A549 (cell line): ENCODE results near the gene CORO2A. TPM values are rescaled to one million over a fixed set of nuclear protein-coding genes. Genes with fewer than 3 reads are reported as not detected.
"Not testable (repeated sequence)": the region's sequence is repeated elsewhere in the genome, so short reads cannot be mapped to it uniquely, and the experiment has no call there.

Experiments
- ATAC-seq, 2 experiments: fragments of 200-7000 bp in 1 of 2; fragments of >200 bp in 1 of 2; cut with Nextera tagmentation in 1 of 2; cut with Tn5 transposase in 1 of 2; 3 replicates each; pipeline versions ENCODE4 v1.8.0 to v1.9.1; 2018 to 2020; ENCODE audit warnings: mild to moderate bottlenecking in 1 of 2, moderate library complexity in 1 of 2
- CTCF ChIA-PET: fragments of 300-600 bp; sonication (Branson Sonifier 250); formaldehyde crosslinking; extraction: SDS; loops from one replicate; lab custom pipeline; 2021; ENCODE audit warnings: antibody characterized with exemption, inconsistent platforms; lab: Yijun Ruan, JAX
- POLR2A ChIA-PET: fragments of 350-600 bp; formaldehyde crosslinking; extraction: SDS; loops from one replicate; lab custom pipeline; 2021; ENCODE audit warnings: antibody characterized with exemption, inconsistent platforms; lab: Yijun Ruan, JAX
- DNase-seq, 2 experiments: peaks; one replicate each; pipeline versions ENCODE4 v3.0.0 to v3.0.0-alpha.2; 2011 to 2016; ENCODE audit warnings: low read depth in 1 of 2, low spot score in 1 of 2
- FAIRE-seq: peaks from 2 replicates; lab custom pipeline; 2011; peaks lifted over from hg19 to GRCh38; lab: Jason Lieb, UNC
- H3K27ac ChIP-seq, 2 experiments: fragments of >200 bp; sonication (Bioruptor Twin); formaldehyde crosslinking; 3 replicates each; pipeline ENCODE4 v1.5.1; 2016 to 2017
- H3K4me1 ChIP-seq: fragments of >200 bp; sonication (Bioruptor Twin); formaldehyde crosslinking; 3 replicates; pipeline ENCODE4 v1.6.1; 2016
- H3K4me2 ChIP-seq: fragments of >200 bp; sonication (Bioruptor Twin); formaldehyde crosslinking; 3 replicates; pipeline ENCODE4 v1.6.1; 2016
- H3K4me3 ChIP-seq: fragments of >200 bp; sonication (Bioruptor Twin); formaldehyde crosslinking; 3 replicates; pipeline ENCODE4 v1.5.1; 2016
- H3K9me3 ChIP-seq: fragments of >200 bp; sonication (Bioruptor Twin); formaldehyde crosslinking; 3 replicates; pipeline ENCODE4 v1.6.1; 2016
- CEBPB ChIP-seq, 2 experiments: fragments of >200 bp in 1 of 2; sonication (Bioruptor Twin) in 1 of 2; formaldehyde crosslinking in 1 of 2; IDR thresholded peaks; 2 replicates each; pipeline ENCODE4 v1.6.1; 2012 to 2016
- CHD4 ChIP-seq: fragments of 200-600 bp; sonication (generic); IDR thresholded peaks from 2 replicates; pipeline ENCODE4 v1.6.1; 2016; ENCODE audit warnings: antibody characterized with exemption, mild to moderate bottlenecking, borderline replicate concordance
- HDAC2 ChIP-seq: fragments of 200-600 bp; sonication (generic); IDR thresholded peaks from 2 replicates; pipeline ENCODE4 v1.6.1; 2016
- HOXA7 ChIP-seq: fragments of 250-450 bp; sonication (Bioruptor Pico); IDR thresholded peaks from 2 replicates; pipeline ENCODE4 v1.5.0; 2020; ENCODE audit warnings: mild to moderate bottlenecking, moderate library complexity
- HOXB13 ChIP-seq: fragments of 250-450 bp; sonication (Bioruptor Pico); IDR thresholded peaks from 2 replicates; pipeline ENCODE4 v1.5.0; 2020; ENCODE audit warnings: low read depth, mild to moderate bottlenecking, moderate library complexity
- HOXB5 ChIP-seq: fragments of 250-450 bp; sonication (Bioruptor Pico); IDR thresholded peaks from 2 replicates; pipeline ENCODE4 v1.5.0; 2020; ENCODE audit warnings: mild to moderate bottlenecking, moderate library complexity
- KDM1A ChIP-seq: fragments of 200-600 bp; sonication (generic); IDR thresholded peaks from 2 replicates; pipeline ENCODE4 v1.6.1; 2016; ENCODE audit warnings: low read depth, mild to moderate bottlenecking
- KDM5A ChIP-seq: fragments of 200-600 bp; sonication (generic); IDR thresholded peaks from 2 replicates; pipeline ENCODE4 v1.6.1; 2016; ENCODE audit warnings: antibody characterized with exemption, mild to moderate bottlenecking
- MAFK ChIP-seq: fragments of 450-650 bp; IDR thresholded peaks from 2 replicates; pipeline ENCODE4 v1.6.1; 2014; ENCODE audit not compliant: partially characterized antibody
- MYC ChIP-seq: IDR thresholded peaks from 2 replicates; pipeline ENCODE4 v1.6.1; 2012; ENCODE audit warnings: mild to moderate bottlenecking, inconsistent platforms, low read length, improper control_type of control experiment, borderline replicate concordance
- NPAS2 ChIP-seq: fragments of 250-450 bp; sonication (Bioruptor Pico); IDR thresholded peaks from 2 replicates; pipeline ENCODE4 v1.8.0; 2022; ENCODE audit warnings: mild to moderate bottlenecking, moderate library complexity, borderline replicate concordance
- POLR2A ChIP-seq: IDR thresholded peaks from 2 replicates; pipeline ENCODE4 v1.6.1; 2012; ENCODE audit warnings: mild to moderate bottlenecking, low read length
- RCOR1 ChIP-seq: fragments of 150-350 bp; IDR thresholded peaks from 2 replicates; pipeline ENCODE4 v1.6.1; 2014; ENCODE audit warnings: antibody characterized with exemption, low read length, low read depth
- TP53 ChIP-seq: fragments of 250-450 bp; sonication (Bioruptor Pico); IDR thresholded peaks from 2 replicates; pipeline ENCODE4 v1.5.0; 2021; ENCODE audit warnings: mild to moderate bottlenecking, moderate library complexity
- ZC3H11A ChIP-seq: fragments of 450-650 bp; IDR thresholded peaks from 2 replicates; pipeline ENCODE4 v1.6.1; 2014; ENCODE audit warnings: antibody characterized with exemption, mild to moderate bottlenecking
- ZFP36 ChIP-seq: fragments of 450-650 bp; IDR thresholded peaks from 2 replicates; pipeline ENCODE4 v1.6.1; 2014; ENCODE audit warnings: borderline replicate concordance; ENCODE audit not compliant: partially characterized antibody
- WGBS: methylation state at CpG from one replicate; pipeline ENCODE4 v1.1.6; 2017; ENCODE audit errors: missing lambda C conversion rate; 5-methylcytosine and 5-hydroxymethylcytosine counted together
- polyA plus RNA-seq, 4 experiments: library from polyadenylated mRNA; depleted of rRNA in 3 of 4; stranded (reverse); fragments of >200 nt; fragmentation: RNase III in 1 of 4; extraction: RNeasy Plus Mini Kit Qiagen cat#74134 plus additional on column Dnase treatment in 1 of 4; gene quantifications; 2 replicates in 3 of 4; 3 replicates in 1 of 4; pipeline ENCODE4 v1.2.3, GENCODE V29; 2011 to 2017
- TF ChIP-seq, protein P1 (sequence below): IDR thresholded peaks from 2 replicates; pipeline ENCODE4 v1.6.1; 2012; ENCODE audit warnings: low read depth, borderline replicate concordance
- TF ChIP-seq, protein P2 (sequence below): fragments of >200 bp; sonication (Bioruptor Twin); formaldehyde crosslinking; IDR thresholded peaks from 3 replicates; pipeline ENCODE4 v1.5.1; 2016
- TF ChIP-seq, protein P3 (sequence below): IDR thresholded peaks from 2 replicates; pipeline ENCODE4 v1.6.1; 2012

The CORO2A gene
- polyA plus RNA-seq, 2 of the 4 experiments (the other 2 are of a cell fraction): 0.49 to 2.0 TPM

DNA sequence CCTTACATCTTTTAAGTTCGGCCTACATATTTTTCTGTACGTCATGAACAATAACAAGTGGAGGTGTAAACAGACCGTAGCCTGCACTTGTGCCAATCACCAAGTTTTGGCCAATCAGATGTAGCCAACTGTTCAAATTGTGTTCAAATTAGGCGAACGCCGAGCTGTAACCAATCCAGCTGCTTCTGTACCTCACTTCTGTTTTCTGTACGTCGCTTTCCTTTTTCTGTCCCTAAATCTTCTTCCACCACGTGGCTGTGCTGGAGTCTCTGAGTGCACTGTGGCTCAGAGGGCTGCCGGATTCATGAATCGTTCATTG lies 99.9 kb downstream of the CORO2A start:
- ChIA-PET CTCF (interaction anchor here (0.5 to 1.6 kb wide), 8 partner anchors 8 to 171 kb away, joined by 3 to 6 read pairs (median 3); no protein-coding TSS in a partner anchor), POLR2A (no interaction called here)
- Histone ChIP-seq H3K4me2 (no peak overlapping the region), H3K9me3 (no peaks in the 10 kb centered on the region), H3K27ac (no peak overlapping the region), H3K4me1 (no peaks in the 10 kb centered on the region), H3K4me3 (no peak overlapping the region)
- FAIRE-seq (no peak), ATAC-seq (no peak), DNase-seq (no peak)
- no peak for TF ChIP-seq MAFK
- no peak for TF ChIP-seq HOXB5 (CRISPR knock-in tag)
- TF ChIP-seq HOXB13 (CRISPR knock-in tag): no peak
- TF ChIP-seq RCOR1: no peak
- TF ChIP-seq, protein P1, sequence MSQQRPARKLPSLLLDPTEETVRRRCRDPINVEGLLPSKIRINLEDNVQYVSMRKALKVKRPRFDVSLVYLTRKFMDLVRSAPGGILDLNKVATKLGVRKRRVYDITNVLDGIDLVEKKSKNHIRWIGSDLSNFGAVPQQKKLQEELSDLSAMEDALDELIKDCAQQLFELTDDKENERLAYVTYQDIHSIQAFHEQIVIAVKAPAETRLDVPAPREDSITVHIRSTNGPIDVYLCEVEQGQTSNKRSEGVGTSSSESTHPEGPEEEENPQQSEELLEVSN: no peak
- no peak for TF ChIP-seq MYC
- TF ChIP-seq NPAS2 (CRISPR knock-in tag): no peak
- TF ChIP-seq ZC3H11A: no peak
- TF ChIP-seq POLR2A: no peak
- TF ChIP-seq TP53 (CRISPR knock-in tag): no peak
- TF ChIP-seq, protein P2, sequence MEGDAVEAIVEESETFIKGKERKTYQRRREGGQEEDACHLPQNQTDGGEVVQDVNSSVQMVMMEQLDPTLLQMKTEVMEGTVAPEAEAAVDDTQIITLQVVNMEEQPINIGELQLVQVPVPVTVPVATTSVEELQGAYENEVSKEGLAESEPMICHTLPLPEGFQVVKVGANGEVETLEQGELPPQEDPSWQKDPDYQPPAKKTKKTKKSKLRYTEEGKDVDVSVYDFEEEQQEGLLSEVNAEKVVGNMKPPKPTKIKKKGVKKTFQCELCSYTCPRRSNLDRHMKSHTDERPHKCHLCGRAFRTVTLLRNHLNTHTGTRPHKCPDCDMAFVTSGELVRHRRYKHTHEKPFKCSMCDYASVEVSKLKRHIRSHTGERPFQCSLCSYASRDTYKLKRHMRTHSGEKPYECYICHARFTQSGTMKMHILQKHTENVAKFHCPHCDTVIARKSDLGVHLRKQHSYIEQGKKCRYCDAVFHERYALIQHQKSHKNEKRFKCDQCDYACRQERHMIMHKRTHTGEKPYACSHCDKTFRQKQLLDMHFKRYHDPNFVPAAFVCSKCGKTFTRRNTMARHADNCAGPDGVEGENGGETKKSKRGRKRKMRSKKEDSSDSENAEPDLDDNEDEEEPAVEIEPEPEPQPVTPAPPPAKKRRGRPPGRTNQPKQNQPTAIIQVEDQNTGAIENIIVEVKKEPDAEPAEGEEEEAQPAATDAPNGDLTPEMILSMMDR: no peak
- TF ChIP-seq, protein P3, sequence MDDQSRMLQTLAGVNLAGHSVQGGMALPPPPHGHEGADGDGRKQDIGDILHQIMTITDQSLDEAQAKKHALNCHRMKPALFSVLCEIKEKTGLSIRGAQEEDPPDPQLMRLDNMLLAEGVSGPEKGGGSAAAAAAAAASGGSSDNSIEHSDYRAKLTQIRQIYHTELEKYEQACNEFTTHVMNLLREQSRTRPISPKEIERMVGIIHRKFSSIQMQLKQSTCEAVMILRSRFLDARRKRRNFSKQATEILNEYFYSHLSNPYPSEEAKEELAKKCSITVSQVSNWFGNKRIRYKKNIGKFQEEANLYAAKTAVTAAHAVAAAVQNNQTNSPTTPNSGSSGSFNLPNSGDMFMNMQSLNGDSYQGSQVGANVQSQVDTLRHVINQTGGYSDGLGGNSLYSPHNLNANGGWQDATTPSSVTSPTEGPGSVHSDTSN: no peak
- TF ChIP-seq CEBPB (IDR thresholded peaks at IDR 0.05): no peak
- no peak for TF ChIP-seq ZFP36
- TF ChIP-seq HOXA7: no peak
- no peak for TF ChIP-seq KDM5A
- WGBS: 89% methylated on average over 11 of the region's 11 CpGs

DNA sequence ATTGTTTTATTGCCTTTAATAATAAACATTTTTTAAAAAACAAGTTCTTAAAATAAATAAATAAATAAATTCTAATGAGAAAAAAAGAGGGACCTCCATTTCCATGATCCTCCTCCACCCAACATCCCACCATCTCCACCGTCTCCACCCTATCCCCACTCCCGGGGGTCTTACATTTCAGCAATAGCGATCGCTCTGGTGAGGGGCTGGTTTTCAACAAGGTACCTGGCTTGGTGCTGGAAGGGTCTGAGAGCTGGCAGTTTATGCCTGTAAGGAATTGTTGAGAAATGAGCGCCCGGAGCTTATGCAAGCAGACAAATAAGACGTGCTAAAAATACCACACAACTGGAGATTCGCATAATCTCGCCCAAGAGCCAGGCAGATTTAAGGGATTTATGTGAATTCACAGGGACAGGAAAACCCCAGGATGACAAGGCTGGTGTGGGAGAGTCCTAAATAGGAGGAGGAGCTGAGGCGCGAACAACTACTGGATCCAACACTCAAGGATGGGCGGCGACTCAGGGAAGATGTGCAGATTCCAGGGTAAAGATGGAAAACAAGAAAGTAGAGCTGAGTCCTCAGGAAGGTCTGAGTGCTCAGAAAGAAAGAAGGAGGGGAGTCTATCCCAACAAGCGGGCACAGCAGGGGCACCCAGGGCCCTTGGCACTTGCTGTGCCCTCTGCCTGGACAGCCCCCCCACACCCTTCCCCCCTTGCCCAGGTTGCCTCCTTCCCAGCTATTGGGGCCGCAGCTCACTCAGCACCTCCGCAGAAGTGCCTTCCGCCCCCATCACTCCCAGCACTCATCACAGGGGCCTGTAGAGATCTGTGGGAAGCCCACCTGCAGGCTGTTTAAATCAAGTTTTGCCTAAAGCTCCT lies 100.5 kb downstream of the CORO2A start:
- 92% methylated on average over 17 of the region's 17 CpGs for WGBS
- CTCF ChIA-PET: interaction anchor here (0.5 to 1.6 kb wide), 6 partner anchors 18 to 172 kb away, joined by 3 to 6 read pairs (median 3); no protein-coding TSS in a partner anchor

DNA sequence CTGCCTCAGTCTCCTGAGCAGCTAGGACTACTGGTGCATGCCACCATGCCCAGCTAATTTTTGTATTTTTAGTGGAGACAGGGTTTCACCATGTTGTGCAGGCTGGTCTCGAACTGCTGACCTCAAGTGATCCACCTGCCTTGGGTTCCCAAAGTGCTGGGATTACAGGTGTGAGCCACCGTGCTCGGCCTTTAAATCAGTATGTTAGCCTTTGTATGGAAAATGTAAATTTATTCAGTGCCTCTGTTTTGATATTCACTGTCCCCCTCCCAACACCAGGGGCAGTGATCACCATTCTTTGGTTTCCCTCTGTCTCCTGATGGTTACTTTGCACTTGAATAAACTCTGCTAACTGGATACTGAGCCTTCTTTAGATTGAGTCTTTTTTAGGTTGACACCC lies 101.8 kb downstream of the CORO2A start:
- 86% methylated on average over 3 of the region's 3 CpGs for WGBS
- POLR2A ChIA-PET, H3K9me3 ChIP-seq, FAIRE-seq, H3K4me2 ChIP-seq, H3K4me1 ChIP-seq, H3K4me3 ChIP-seq, H3K27ac ChIP-seq: not testable (repeated sequence)
- CTCF ChIA-PET: interaction anchor here (0.7 kb wide), 1 partner anchor 601 kb away, joined by 3 read pairs; no protein-coding TSS in a partner anchor
- ATAC-seq: peak in 1 of 2 experiments; percentile 34; a peak in 1 of 6 replicates
- peak in 1 of 2 experiments; percentile 29 for DNase-seq

More for the DNA sequence above, 100.5 kb downstream of the CORO2A start:
- ATAC-seq: no peak
- TF ChIP-seq KDM1A (no peak), CHD4 (no peak), HDAC2 (no peak)
- no peak for FAIRE-seq
- Histone ChIP-seq H3K4me3 (no peak overlapping the region), H3K4me2 (no peak overlapping the region), H3K9me3 (no peaks in the 10 kb centered on the region), H3K27ac (no peak overlapping the region), H3K4me1 (no peaks in the 10 kb centered on the region)
- DNase-seq: no peak
- POLR2A ChIA-PET: interaction anchor here (0.6 kb wide), 1 partner anchor 18 kb away, joined by 3 read pairs; no protein-coding TSS in a partner anchor
